T-helper 9 cell (primary cell): Measurements from ENCODE around the gene CLDN9.

Experiments
- DNase-seq: peaks from one replicate; pipeline ENCODE4 v3.0.0-alpha.2; 2020

The CLDN9 gene

GRCh38 chr16:2996298-2996697 is 16.4 kb upstream of the CLDN9 start:
- no peak for DNase-seq

GRCh38 chr16:2999929-3000328 is 12.8 kb upstream of the CLDN9 start:
- no peak for DNase-seq

GRCh38 chr16:3000540-3000939 is 12.2 kb upstream of the CLDN9 start:
- DNase-seq, result no peak

GRCh38 chr16:3001316-3001715 is 11.4 kb upstream of the CLDN9 start:
- no peak for DNase-seq

GRCh38 chr16:3003582-3004270 is 9.0 kb upstream of the CLDN9 start:
- peak; percentile 90 for DNase-seq

GRCh38 chr16:3004319-3004718 is 8.4 kb upstream of the CLDN9 start:
- no peak for DNase-seq

- DNase-seq, result no peak
Observed at GRCh38 chr16:3004781-3005284, 7.9 kb upstream of the CLDN9 start.

- no peak for DNase-seq
Observed at GRCh38 chr16:3007059-3007956, 5.4 kb upstream of the CLDN9 start.

GRCh38 chr16:3007957-3008689 is 4.6 kb upstream of the CLDN9 start:
- DNase-seq, result no peak

- DNase-seq, result no peak
Observed at GRCh38 chr16:3008690-3009037, 4.1 kb upstream of the CLDN9 start.

- DNase-seq, result no peak
Observed at GRCh38 chr16:3009568-3010390, 2.9 kb upstream of the CLDN9 start.

- no peak for DNase-seq
Observed at GRCh38 chr16:3010510-3010909, 2.2 kb upstream of the CLDN9 start.

GRCh38 chr16:3012246-3012645 is 477 bp upstream of the CLDN9 start:
- DNase-seq, result no peak

- no peak for DNase-seq
Observed at GRCh38 chr16:3013491-3013951, 798 bp downstream of the CLDN9 start.

GRCh38 chr16:3013998-3014690 is 1.4 kb downstream of the CLDN9 start:
- no peak for DNase-seq

GRCh38 chr16:3014971-3015370 is 2.2 kb downstream of the CLDN9 start:
- no peak for DNase-seq

GRCh38 chr16:3015865-3016521 is 3.3 kb downstream of the CLDN9 start:
- DNase-seq, result no peak

GRCh38 chr16:3017344-3017743 is 4.6 kb downstream of the CLDN9 start:
- no peak for DNase-seq

- no peak for DNase-seq
Observed at GRCh38 chr16:3017794-3018506, 5.2 kb downstream of the CLDN9 start, which contains the start of gene CLDN6. Gene CLDN6, minus strand, starts transcription at chr16:3018183. Its CDS starts 2,162 bp downstream, at chr16:3016021.

GRCh38 chr16:3019594-3020246 is 7.0 kb downstream of the CLDN9 start:
- no peak for DNase-seq
